Renal cortex interstitium (tissue), 11 donors: ENCODE results near the gene UCKL1. TPM values are rescaled to one million over a fixed set of nuclear protein-coding genes. Genes with fewer than 3 reads are reported as not detected.
A peak's percentile ranks its signal among the peaks of the same experiment; 100 is the strongest.
"Not testable (repeated sequence)": the region's sequence is repeated elsewhere in the genome, so short reads cannot be mapped to it uniquely, and the experiment has no call there.

Experiments
- DNase-seq, 11 donors: peaks; one replicate each; pipeline ENCODE4 v3.0.0-alpha.2; 2013; ENCODE audit warnings: low read depth in 9 of 11, low spot score in 4 of 11; ENCODE audit errors: extremely low read depth in 1 of 11
- polyA plus RNA-seq, 3 donors: library from polyadenylated mRNA; unstranded; fragments of 120-200 nt; gene quantifications; one replicate each; pipeline ENCODE4 v1.2.1, GENCODE V29; 2013; ENCODE audit not compliant: insufficient read length in 3 of 3

Gene UCKL1
- polyA plus RNA-seq, 3 donors, result 40.0 to 77.6 (median 58.7) TPM

GRCh38 chr20:63974402-63975200, 18.4 kb upstream of the UCKL1 start:
- DNase-seq, result no peak

GRCh38 chr20:63973636-63974401, 17.6 kb upstream of the UCKL1 start:
- DNase-seq, result peak in 9 of 11 donors; percentile 73 to 85 (median 81)

GRCh38 chr20:63973160-63973479, 16.9 kb upstream of the UCKL1 start:
- no peak for DNase-seq

GRCh38 chr20:63972312-63973159, 16.3 kb upstream of the UCKL1 start:
- DNase-seq, result no peak

GRCh38 chr20:63971960-63972311, 15.7 kb upstream of the UCKL1 start:
- DNase-seq, result not testable (repeated sequence)

GRCh38 chr20:63970714-63971431, 14.7 kb upstream of the UCKL1 start:
- no peak for DNase-seq

- peak in 3 of 11 donors; percentile 46 to 64 (median 63) for DNase-seq
These were observed 13.9 kb upstream of the UCKL1 start, which contains the start of gene ZNF512B for GRCh38 chr20:63969838-63970713. Gene ZNF512B (minus strand): TSS chr20:63969930. CDS start chr20:63967950, 1,980 bp downstream.

GRCh38 chr20:63968928-63969760, 12.9 kb upstream of the UCKL1 start:
- DNase-seq, result no peak

- no peak for DNase-seq
These were observed 12.1 kb upstream of the UCKL1 start for GRCh38 chr20:63968136-63968927.

GRCh38 chr20:63967330-63968135, 11.3 kb upstream of the UCKL1 start:
- no peak for DNase-seq

- no peak for DNase-seq
These were observed 10.7 kb upstream of the UCKL1 start for GRCh38 chr20:63966944-63967322.

GRCh38 chr20:63966172-63966943, 10.1 kb upstream of the UCKL1 start:
- no peak for DNase-seq

- DNase-seq, result no peak
These were observed 8.2 kb upstream of the UCKL1 start for GRCh38 chr20:63964412-63964811.

- DNase-seq, result no peak
These were observed 7.6 kb upstream of the UCKL1 start for GRCh38 chr20:63963784-63964301.

GRCh38 chr20:63963348-63963741, 7.1 kb upstream of the UCKL1 start:
- no peak for DNase-seq
